ENCODE data around the gene CACFD1.

Gene CACFD1

GRCh38 chr9:133475292-133476012 is 15.7 kb downstream of the CACFD1 start:
- Histone ChIP-seq H3K4me3 (no peak overlapping the region), H3K27ac (no peak overlapping the region)
- no peak for DNase-seq (ENCODE audit: low spot score)
- TF ChIP-seq CTCF (IDR thresholded peaks at IDR 0.05) = no peak

- Histone ChIP-seq H3K27ac (no peak overlapping the region), H3K4me3 (no peak overlapping the region)
- no peak for TF ChIP-seq CTCF (IDR thresholded peaks at IDR 0.05)
- DNase-seq (ENCODE audit: low spot score) = no peak
Measured at GRCh38 chr9:133476036-133476931, 16.5 kb downstream of the CACFD1 start.

- no peak overlapping the region for H3K4me3 ChIP-seq
- no peak for DNase-seq (ENCODE audit: low spot score)
Measured at GRCh38 chr9:133476941-133477340, 17.2 kb downstream of the CACFD1 start.

GRCh38 chr9:133477461-133477860 is 17.7 kb downstream of the CACFD1 start:
- DNase-seq (ENCODE audit: low spot score) = no peak
- Histone ChIP-seq H3K4me3 (no peak overlapping the region), H3K27ac (no peak overlapping the region)
- no peak for TF ChIP-seq CTCF (IDR thresholded peaks at IDR 0.05)

More at GRCh38 chr9:133476941-133477340, 17.2 kb downstream of the CACFD1 start:
- TF ChIP-seq CTCF (IDR thresholded peaks at IDR 0.05) = no peak
- H3K27ac ChIP-seq = no peak overlapping the region

- no peak for TF ChIP-seq CTCF (IDR thresholded peaks at IDR 0.05)
- no peak for DNase-seq (ENCODE audit: low spot score)
- Histone ChIP-seq H3K27ac (peak overlapping the region; percentile 17 to 74), H3K4me3 (peak overlapping the region; percentile 69)
Measured at GRCh38 chr9:133477992-133478850, 18.4 kb downstream of the CACFD1 start.

GRCh38 chr9:133478851-133479711 is 19.3 kb downstream of the CACFD1 start, which contains the start of gene SLC2A6:
SLC2A6 (minus strand) TSS chr9:133479099; CDS start chr9:133479059, 40 bp downstream.
- no peak for TF ChIP-seq CTCF (IDR thresholded peaks at IDR 0.05)
- Histone ChIP-seq H3K4me3 (peak within 1 kb of the TSS; percentile 69), H3K27ac (peak within 1 kb of the TSS; percentile 17 to 74)
- DNase-seq (ENCODE audit: low spot score) = peak; percentile 90

All from coronary artery (tissue), 2 donors.